Epidermal melanocyte (primary cell): Measurements from ENCODE around the gene C17orf107.

Source experiments
- DNase-seq: peaks from one replicate; pipeline ENCODE4 v3.0.0; 2011; ENCODE audit warnings: low spot score; ENCODE audit not compliant: insufficient read length

Gene C17orf107

GRCh38 chr17:4934173-4934979, 35.0 kb downstream of the C17orf107 start:
- peak; percentile 17 for DNase-seq

DNA sequence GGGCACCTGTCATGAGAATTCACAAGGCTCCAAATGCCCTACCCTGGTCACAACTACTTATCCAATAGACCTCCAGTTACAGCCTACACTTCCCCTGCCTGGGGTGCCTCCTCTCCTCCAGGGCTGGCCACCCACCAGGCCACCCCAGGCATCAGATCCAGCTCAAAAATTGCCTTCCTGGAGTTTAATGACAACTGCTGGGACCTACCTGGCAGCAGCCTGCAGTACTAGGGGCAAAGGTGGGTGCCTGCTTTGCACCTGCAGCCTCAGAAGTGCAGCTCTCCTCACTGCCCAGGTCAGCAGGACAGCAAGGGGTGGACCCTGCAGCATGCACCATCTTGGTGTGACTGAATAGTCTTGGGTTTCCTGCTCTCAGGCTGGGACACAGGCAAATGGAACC, 36.3 kb downstream of the C17orf107 start:
- peak; percentile 3 for DNase-seq

- DNase-seq: peak; percentile 12
Measured at GRCh38 chr17:4936436-4936835, 37.1 kb downstream of the C17orf107 start.

GRCh38 chr17:4937553-4937952, 38.2 kb downstream of the C17orf107 start:
- no peak for DNase-seq

DNA sequence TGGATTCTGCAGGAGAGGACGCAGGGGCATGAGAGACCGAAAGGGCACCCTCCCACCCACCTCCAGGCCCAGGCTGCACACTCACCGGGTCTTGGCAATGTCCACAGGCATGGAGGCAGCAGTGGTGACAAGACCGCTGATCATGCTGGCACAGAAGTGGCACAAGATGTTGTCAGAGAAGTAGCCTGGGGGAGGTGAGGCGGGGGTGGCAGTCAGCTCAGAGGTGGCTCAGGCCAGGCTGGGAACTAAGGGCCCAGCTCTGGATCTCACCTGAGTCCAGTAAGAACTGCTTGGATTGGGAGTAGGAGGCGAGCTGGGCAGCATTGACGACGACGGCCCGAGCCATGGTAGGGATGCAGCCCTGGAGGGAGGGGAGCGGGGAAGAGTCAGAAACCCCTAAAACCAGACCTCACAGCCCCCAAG, 38.7 kb downstream of the C17orf107 start:
- DNase-seq: peak; percentile 15

- peak; percentile 15 for DNase-seq
Measured at GRCh38 chr17:4938688-4939545, 39.6 kb downstream of the C17orf107 start.

DNA sequence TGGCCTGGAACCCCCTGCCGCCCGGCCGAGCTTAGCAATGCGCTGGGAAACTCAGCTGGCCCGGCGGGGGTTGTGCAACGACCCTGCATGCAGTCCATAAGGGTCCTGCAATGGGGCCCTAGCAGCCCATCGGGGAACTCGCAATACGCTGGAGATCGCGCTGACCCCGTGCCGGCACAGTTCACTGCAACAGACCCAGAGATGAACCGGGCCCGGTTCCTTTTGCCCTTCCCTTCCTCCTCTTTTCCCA, 40.1 kb downstream of the C17orf107 start:
- DNase-seq: no peak

- DNase-seq: peak; percentile 99
Measured at GRCh38 chr17:4939796-4940554, 40.6 kb downstream of the C17orf107 start, which contains the start of the genes RNF167 and SLC25A11. Gene RNF167 (plus strand): TSS chr17:4940268. CDS start chr17:4940910, 642 bp downstream. Gene SLC25A11 (minus strand): TSS chr17:4940046. CDS start chr17:4939910, 136 bp downstream.

DNA sequence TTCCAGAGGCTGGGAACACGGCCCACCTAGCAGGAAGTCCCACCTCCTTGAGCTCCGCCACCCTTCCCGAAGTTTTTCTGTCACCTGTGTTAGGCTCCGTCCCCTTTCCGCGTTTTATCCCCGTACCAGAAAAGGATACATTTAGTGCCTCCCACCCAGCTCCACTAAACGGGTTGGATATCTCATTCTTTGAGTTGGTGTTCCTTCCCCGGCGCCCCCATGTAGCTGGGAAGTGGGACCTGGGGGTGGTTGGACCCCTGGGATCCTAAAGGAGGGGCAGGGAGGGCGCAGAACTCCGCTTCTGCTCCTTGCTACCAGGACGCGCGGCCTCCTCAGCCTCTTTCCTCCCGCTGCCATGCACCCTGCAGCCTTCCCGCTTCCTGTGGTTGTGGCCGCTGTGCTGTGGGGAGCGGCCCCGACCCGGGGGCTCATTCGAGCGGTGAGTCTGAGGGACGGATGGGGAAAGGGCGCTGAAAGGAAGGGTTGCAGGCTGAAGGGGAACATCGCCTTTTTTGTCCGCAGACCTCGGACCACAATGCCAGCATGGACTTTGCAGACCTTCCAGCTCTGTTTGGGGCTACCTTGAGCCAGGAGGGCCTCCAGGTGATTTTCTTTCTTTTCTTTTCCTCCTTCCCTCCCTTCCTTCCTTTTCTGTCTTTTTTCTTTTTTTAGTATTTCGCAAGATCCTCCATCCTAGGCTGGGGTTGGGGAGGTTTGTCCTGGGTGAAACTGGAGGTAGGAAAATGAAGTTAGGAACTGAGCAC, 41.4 kb downstream of the C17orf107 start:
- DNase-seq: peak; percentile 91

DNA sequence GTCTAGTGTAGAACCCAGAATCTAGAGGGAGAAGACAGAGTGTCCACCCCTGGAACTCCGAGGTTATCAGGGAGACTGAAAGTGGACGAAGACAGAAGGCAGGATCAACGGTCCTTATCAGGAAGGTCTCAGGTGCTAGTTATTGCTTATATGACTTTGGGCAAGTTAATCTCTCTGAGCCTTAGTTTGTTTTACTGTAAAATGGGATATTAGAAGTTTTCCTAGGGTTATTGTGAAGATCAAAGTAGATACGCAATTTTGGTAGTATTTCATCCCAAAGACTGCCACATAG, 41.9 kb downstream of the C17orf107 start:
- no peak for DNase-seq

- no peak for DNase-seq
Measured at GRCh38 chr17:4942760-4943508, 43.6 kb downstream of the C17orf107 start.

GRCh38 chr17:4944163-4944553, 44.8 kb downstream of the C17orf107 start:
- DNase-seq: peak; percentile 10

DNA sequence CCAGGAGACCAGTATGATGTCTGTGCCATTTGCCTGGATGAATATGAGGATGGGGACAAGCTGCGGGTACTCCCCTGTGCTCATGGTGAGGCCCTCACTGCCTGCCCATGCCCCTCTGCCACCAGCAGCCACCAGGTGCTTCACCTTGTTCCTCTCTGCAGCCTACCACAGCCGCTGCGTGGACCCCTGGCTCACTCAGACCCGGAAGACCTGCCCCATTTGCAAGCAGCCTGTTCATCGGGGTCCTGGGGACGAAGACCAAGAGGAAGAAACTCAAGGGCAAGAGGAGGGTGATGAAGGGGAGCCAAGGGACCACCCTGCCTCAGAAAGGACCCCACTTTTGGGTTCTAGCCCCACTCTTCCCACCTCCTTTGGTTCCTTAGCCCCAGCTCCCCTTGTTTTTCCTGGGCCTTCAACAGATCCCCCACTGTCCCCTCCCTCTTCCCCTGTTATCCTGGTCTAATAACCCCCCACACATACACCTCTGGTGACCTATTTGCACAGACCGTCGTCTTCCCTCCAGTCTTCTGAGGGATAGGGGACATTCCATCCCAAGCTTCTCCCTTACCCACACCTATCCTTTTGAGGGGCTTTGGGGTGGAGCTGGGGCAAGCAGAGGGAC, 45.3 kb downstream of the C17orf107 start:
- peak; percentile 5 for DNase-seq

DNA sequence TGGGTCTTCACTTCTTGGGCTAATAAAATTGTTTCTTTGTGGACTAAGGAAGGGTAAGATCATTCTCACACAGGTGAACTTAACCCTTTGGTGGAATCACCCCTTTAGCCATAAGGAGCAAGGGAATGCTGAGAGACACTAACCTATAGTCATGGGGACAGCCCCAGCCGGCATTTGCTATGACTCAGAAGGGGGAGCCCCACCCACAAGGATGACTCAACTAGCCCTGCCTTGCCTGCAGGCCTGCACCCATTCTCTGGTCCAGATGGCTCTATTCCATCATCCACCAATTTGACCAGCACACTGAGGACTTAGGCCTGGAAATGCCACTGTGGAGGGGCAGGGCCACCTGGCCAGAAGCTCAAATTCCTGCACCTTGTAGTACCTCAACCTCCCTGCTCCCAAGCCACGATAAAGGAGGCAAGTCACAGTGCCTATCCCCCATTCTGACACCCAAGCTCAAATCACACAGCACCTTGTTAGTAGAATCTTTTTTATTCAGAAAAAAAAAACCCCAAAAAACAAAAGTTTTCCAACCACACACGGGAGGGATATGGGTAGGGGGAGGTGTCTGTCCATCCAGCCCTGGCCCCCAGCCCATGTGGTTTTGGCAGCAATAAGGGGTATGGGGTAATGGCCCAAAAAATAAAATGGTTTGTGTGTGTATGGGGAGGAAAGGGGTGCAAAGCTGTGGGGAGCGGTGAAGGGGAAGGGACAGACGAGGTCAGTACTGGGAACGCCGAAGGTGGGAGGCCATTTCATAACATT, 46.0 kb downstream of the C17orf107 start:
- DNase-seq: peak; percentile 34

DNA sequence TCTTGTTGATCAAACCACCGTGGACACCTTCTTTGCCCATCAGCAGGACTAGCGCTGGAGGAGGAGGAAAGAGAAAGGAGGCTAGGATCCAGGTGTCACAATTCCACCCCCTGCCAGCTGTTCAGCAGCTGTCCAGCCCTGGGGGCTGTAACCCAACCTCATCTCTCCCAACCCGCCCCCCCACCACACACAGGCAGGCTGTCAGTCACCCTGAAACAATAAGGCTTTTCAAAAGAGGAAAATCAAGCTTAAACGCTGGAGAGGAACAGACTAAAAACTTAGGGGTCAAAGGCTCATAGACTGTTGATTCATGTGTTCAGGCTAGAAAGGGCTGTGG, 46.6 kb downstream of the C17orf107 start:
- peak; percentile 22 for DNase-seq

DNA sequence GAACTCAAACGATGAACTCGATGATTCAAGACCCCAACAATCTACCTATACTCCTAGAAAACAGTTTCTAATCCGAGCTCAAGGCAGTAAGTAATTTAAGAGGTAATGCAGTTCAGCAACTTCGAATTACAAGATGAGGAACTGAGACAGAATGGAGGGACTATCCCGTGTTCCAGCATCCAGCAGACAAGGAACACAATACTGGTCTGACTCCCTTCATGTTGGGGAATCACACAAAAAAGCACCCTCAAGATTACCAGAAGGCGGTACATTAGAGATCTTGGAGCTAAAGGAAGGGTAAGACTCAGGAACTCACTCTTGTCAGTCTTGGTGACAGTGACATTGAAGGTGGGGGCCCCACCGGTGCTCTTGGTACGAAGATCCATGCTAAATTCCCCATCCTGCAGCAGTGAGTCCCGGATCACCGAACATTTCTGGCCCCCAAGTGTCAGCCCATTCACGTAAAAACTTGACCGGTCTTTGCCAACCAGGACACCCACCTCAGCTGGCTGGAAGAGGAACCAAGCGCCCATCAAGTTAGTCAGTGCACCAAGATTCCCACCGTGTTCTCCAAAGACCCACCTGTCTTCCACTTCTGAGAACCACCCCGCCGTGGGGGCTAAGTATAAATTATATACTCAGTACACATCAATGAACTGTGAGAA, 47.1 kb downstream of the C17orf107 start:
- DNase-seq: peak; percentile 4

DNA sequence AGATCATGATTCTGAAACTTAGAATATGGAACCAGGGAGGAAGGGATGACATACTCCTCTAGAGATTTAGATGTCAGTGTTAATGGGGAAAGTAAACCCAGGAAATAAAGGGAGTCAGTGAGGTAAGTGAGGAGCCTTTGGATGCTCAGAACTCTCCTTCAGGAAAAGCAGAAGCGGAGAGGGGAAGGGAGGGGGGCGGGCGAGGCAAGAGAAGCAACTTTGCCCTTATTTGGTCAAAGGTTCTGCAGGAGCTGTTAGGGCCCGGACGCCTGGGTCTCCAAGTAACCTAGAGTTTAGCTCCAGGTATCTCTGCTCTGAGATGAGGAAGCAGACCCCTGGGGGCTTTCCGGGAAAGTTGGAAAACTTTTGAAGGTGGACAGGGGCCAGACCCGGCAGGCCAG, 47.7 kb downstream of the C17orf107 start:
- peak; percentile 12 for DNase-seq

- peak; percentile 21 for DNase-seq
Measured at GRCh38 chr17:4947411-4948165, 48.3 kb downstream of the C17orf107 start.
